ENCODE measurements around the gene PRKG1. TPM values are rescaled to one million over a fixed set of nuclear protein-coding genes. Genes with fewer than 3 reads are reported as not detected.

Gene PRKG1
- total RNA-seq, 4 donors from 2014 or later, result 24.5 to 46.1 (median 37.1) TPM

DNA sequence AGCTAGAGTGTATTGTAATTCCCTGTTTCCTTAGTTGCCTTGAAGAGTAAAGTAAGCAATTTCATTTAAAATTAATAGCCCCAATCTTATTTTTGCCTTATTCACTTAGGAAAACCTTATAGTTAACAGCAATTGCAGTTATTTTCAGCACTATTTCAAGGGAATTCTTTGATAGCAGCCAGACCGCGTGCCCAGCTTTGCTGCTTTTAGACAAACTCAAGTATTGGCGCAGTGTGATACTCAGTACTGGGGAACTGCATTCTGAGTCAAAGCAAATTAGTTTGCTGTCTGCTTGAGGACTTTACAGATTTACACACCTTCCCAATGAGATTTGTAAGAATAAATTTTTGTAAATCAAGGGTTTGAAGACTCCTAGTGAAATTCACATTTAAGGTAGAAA, 21.2 kb downstream of the PRKG1 start:
- intact Hi-C loops (cut with DNase I), result no loop called here
- Histone ChIP-seq H3K9me3 (no peaks in the 10 kb centered on the region), H3K36me3 (no peaks in the 10 kb centered on the region), H3K27ac (replicated peaks in 1 of 4) (no peak overlapping the region), H3K4me3 (no peak overlapping the region), H3K4me1 (peaks cover 17 to 41% (median 29%) of the 10 kb centered on the region in 4 donors), H3K27me3 (no peaks in the 10 kb centered on the region)
- DNase-seq (ENCODE audit: extremely low spot score), result no peak
- TF ChIP-seq EP300 (IDR thresholded peaks at IDR 0.05), result no peak
- TF ChIP-seq POLR2AphosphoS5 (IDR thresholded peaks at IDR 0.05), result no peak
- TF ChIP-seq POLR2A (IDR thresholded peaks at IDR 0.05; ENCODE audit: low read depth), result no peak
- TF ChIP-seq, protein P1, sequence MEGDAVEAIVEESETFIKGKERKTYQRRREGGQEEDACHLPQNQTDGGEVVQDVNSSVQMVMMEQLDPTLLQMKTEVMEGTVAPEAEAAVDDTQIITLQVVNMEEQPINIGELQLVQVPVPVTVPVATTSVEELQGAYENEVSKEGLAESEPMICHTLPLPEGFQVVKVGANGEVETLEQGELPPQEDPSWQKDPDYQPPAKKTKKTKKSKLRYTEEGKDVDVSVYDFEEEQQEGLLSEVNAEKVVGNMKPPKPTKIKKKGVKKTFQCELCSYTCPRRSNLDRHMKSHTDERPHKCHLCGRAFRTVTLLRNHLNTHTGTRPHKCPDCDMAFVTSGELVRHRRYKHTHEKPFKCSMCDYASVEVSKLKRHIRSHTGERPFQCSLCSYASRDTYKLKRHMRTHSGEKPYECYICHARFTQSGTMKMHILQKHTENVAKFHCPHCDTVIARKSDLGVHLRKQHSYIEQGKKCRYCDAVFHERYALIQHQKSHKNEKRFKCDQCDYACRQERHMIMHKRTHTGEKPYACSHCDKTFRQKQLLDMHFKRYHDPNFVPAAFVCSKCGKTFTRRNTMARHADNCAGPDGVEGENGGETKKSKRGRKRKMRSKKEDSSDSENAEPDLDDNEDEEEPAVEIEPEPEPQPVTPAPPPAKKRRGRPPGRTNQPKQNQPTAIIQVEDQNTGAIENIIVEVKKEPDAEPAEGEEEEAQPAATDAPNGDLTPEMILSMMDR (IDR thresholded peaks at IDR 0.05), result no peak
- 71% methylated on average over 3 of the region's 3 CpGs for WGBS

DNA sequence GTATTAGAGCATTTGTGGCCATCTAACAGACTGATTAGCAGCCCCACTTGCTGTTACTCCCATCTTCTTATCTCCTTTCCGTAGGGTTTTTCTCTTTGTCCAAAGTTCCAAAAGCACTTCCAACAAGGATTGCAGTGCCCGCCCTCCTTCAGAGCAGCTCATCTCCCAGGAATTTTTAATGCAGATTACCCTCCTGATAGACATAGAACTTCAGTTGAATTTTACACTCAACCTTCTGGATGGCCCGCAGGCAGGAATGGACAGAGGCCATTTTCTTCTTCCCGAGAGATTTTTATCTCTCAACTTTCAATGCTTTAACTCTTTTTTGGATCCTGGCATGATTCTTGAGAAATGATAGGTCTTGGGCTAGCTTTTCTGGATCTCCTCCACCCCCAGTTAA, 23.3 kb downstream of the PRKG1 start:
- TF ChIP-seq, protein P1 (IDR thresholded peaks at IDR 0.05), result no peak
- TF ChIP-seq EP300 (IDR thresholded peaks at IDR 0.05), result no peak
- no peak for TF ChIP-seq POLR2AphosphoS5 (IDR thresholded peaks at IDR 0.05)
- TF ChIP-seq POLR2A (IDR thresholded peaks at IDR 0.05; ENCODE audit: low read depth), result no peak
- H3K27me3 ChIP-seq, result no peaks in the 10 kb centered on the region
- intact Hi-C loops (cut with DNase I), result no loop called here
- WGBS, result 90% methylated on average over 4 of the region's 4 CpGs
- peaks cover 13 to 37% (median 19%) of the 10 kb centered on the region in 4 donors for H3K4me1 ChIP-seq
- H3K9me3 ChIP-seq, result no peaks in the 10 kb centered on the region
- H3K36me3 ChIP-seq, result no peaks in the 10 kb centered on the region
- H3K27ac ChIP-seq (replicated peaks in 1 of 4), result no peak overlapping the region
- H3K4me3 ChIP-seq, result no peak overlapping the region
- DNase-seq (ENCODE audit: extremely low spot score), result no peak

DNA sequence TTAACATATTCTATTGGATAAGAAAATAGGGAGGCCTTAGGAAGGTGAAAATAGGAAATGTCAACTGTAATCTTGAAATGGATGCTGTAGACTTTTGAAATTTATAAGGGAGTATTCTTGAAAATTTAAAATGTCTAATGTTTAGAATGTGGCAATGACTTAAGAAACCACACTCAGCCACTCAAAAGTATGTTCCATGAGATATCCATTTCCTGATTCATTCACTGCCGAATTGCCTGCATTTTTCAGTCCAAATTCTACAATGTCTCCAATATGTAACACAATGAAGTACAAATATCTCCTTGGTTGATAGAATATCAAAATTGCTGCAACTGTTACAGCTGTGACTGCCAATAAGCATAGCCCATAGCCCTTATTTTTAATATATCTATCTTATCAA, 25.9 kb downstream of the PRKG1 start:
- Histone ChIP-seq H3K4me3 (no peak overlapping the region), H3K36me3 (no peaks in the 10 kb centered on the region), H3K4me1 (peaks cover 3 to 24% (median 10%) of the 10 kb centered on the region in 4 donors), H3K9me3 (no peaks in the 10 kb centered on the region), H3K27ac (replicated peaks in 1 of 4) (no peak overlapping the region), H3K27me3 (no peaks in the 10 kb centered on the region)
- 80% methylated on average over 1 of the region's 1 CpG for WGBS
- intact Hi-C loops (cut with DNase I), result no loop called here
- no peak for DNase-seq (ENCODE audit: extremely low spot score)
- TF ChIP-seq POLR2A (IDR thresholded peaks at IDR 0.05; ENCODE audit: low read depth) (no peak), POLR2AphosphoS5 (IDR thresholded peaks at IDR 0.05) (no peak)
- TF ChIP-seq, protein P1 (IDR thresholded peaks at IDR 0.05), result no peak

DNA sequence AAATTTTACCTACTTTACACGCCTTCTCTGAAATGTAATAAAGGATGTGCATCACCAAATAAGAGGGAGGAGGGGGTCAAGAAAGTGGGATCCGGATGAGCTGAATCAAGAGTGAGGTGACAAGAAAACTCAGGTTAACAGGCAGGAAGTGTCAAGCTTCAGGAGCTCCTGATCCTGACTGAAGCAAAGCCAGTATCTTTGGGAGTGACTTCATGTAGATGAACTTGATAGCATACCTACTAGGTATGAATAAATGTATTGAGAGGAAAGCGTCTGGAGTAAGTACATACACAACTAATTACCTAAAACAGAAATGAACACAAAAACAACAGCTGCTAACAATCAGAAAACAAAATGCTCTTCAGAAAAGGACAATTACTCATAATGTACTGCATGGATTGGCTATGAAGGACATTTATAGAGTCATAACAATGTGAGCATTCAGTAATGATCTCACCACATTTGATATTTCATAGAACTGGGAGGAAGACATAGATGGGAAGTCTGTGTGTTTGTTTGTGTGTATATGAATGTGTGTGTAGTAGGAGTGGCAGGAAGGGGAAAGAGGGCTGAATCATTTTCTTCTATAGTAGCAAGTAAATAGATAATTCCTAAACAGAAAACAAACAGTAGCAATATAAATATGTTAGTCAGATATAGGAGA, 29.4 kb downstream of the PRKG1 start:
- Histone ChIP-seq H3K27me3 (no peaks in the 10 kb centered on the region), H3K4me3 (no peak overlapping the region), H3K9me3 (no peaks in the 10 kb centered on the region), H3K4me1 (peaks cover 0 to 10% (median 0%) of the 10 kb centered on the region in 4 donors), H3K36me3 (no peaks in the 10 kb centered on the region), H3K27ac (replicated peaks in 1 of 4) (no peak overlapping the region)
- no peak for DNase-seq (ENCODE audit: extremely low spot score)
- WGBS, result 90% methylated on average over 3 of the region's 3 CpGs
- intact Hi-C loops (cut with DNase I), result no loop called here
- no peak for TF ChIP-seq EP300 (IDR thresholded peaks at IDR 0.05)
- no peak for TF ChIP-seq POLR2AphosphoS5 (IDR thresholded peaks at IDR 0.05)
- TF ChIP-seq, protein P1 (IDR thresholded peaks at IDR 0.05), result no peak
- no peak for TF ChIP-seq POLR2A (IDR thresholded peaks at IDR 0.05; ENCODE audit: low read depth)

All from esophagus muscularis mucosa (tissue), 4 donors.